Stimulated activated CD4-positive, alpha-beta T cell treated with anti-CD3 and anti-CD28 coated beads, Interleukin-2, amount 100 ng/mL, for 24 hours (primary cell): ENCODE measurements around the gene SSTR4.
"Not testable (repeated sequence)": the region's sequence is repeated elsewhere in the genome, so short reads cannot be mapped to it uniquely, and the experiment has no call there.

Experiments used
- DNase-seq, 2 donors: peaks; one replicate each; pipeline ENCODE4 v3.0.0-alpha.2; 2020

Gene SSTR4, protein sequence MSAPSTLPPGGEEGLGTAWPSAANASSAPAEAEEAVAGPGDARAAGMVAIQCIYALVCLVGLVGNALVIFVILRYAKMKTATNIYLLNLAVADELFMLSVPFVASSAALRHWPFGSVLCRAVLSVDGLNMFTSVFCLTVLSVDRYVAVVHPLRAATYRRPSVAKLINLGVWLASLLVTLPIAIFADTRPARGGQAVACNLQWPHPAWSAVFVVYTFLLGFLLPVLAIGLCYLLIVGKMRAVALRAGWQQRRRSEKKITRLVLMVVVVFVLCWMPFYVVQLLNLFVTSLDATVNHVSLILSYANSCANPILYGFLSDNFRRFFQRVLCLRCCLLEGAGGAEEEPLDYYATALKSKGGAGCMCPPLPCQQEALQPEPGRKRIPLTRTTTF

DNA sequence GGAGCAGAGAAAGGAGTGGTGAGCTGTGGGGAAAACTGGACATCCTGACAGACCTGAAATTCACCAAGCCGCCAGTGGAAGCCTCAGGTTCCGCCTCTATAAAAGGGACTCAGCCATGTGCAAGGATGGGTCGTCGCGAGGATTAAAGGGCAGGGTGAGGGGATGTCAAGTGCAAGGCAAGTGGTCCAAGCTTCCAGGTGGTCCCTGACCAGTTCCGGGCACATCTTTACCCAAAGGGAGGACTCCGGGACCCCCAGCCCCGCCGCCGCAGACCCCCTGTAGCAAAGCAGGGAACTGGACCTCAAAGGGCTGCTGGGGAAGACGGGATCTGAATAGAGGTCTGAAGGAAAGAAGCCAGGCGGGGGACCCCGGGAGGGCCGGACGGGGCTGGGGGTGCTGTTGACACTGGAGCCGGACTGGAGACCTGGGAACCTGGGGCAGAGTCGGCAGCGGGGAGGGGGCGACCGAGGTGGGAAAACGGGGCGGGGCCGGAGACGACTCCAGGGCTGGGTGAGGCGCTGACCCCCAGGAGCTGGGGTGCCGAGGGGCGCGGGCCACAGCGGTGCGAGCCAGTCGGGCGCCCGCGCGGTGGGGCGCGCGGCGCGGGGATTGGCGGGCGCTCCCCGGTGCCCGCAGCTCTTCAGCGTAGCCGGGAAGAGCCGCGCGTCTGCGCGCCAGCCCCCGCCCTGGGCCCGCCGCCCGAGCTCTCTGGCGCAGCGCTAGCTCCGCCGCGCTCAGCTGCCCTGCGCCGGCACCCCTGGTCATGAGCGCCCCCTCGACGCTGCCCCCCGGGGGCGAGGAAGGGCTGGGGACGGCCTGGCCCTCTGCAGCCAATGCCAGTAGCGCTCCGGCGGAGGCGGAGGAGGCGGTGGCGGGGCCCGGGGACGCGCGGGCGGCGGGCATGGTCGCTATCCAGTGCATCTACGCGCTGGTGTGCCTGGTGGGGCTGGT is at the start of gene SSTR4:
Gene SSTR4, plus strand, starts transcription at position 592 of the 951 bp plus-strand sequence. Its CDS starts 172 bp downstream, at position 764.
- DNase-seq = no peak

DNA sequence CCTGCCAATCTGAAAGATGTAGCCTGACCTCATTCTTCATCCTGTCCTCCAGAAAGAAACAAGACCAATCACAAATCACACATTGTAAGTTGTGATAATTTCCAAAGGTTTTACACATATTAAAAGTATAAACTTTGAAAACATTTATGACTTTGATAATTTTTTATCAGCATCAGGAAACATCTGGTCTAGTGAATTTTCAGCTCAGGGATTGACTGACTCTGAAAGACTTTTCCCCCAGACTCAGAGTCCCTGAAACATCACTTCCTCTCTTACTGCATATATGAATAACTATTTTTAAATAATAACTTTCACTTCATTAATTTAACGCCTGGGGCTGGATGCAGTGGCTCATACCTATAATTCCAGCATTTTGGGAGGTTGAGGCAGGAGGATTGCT is 48.5 kb upstream of the SSTR4 start:
- DNase-seq = no peak

DNA sequence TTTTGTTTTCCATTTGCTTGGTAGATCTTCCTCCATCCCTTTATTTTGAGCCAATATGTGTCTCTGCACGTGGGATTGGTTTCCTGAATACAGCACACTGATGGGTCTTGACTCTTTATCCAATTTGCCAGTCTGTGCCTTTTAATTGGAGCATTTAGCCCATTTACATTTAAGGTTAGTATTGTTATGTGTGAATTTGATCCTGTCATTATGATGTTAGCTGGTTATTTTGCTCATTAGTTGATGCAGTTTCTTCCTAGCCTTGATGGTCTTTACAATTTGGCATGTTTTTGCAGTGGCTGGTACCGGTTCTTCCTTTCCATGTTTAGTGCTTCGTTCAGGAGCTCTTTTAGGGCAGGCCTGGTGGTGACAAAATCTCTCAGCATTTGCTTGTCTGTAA is 43.7 kb upstream of the SSTR4 start:
- DNase-seq = not testable (repeated sequence)

DNA sequence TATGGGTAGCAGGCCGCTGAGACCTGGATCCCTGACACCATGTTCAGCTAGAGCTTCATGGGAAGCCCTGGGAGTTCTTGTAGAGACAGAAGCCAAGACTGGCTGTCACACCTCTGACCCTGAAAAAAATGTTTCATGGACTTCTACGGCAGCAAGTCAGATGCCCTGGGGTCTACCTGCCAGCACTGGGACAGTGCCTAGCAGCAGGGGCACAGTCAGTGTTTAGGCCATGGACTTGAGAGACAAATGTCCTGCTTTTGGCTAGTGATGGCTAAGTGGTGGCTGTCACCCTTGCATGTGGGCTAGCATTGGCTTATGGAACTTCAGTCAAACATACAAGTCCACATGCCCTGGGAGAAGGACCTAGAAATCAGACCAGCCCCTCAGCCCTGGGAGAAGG is 41.3 kb upstream of the SSTR4 start:
- DNase-seq = no peak

DNA sequence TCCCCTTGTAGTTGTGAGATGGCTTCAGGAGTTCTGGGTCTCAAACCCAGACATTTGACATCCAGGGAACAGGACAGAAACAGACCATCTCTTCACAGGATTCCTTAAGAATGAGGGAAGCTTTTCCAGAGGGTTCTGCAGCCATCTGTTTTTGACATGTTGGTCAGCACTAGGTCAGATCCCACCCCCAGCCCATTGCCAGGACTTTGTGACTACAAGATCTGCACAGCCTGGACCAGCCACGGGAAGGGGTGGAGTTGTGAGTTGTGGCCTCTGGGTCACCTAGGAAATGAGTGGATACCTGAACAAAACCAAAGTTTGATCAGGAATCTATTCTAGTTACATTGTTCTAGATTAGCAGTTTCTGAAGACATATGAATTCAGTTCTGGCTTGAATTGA is 39.2 kb upstream of the SSTR4 start:
- no peak for DNase-seq

DNA sequence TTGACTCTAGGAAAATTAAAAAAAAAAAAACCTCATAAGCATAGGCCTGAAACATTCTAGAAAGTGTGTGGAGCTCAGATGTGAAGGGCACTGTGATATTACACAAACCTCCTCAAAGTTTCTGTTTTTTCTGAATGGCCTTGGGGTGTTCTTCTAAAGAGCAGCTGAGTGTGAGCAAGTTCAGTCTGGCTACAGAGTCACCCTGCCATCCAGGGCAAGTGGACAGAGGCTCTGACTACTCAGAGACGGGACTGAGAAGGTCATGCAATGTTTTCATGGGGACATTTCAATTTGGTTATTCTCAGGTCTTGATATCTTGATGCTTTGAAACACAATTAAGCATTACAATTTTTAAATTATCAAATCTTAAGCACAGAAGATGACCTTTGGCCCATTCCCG is 36.6 kb upstream of the SSTR4 start:
- no peak for DNase-seq

DNA sequence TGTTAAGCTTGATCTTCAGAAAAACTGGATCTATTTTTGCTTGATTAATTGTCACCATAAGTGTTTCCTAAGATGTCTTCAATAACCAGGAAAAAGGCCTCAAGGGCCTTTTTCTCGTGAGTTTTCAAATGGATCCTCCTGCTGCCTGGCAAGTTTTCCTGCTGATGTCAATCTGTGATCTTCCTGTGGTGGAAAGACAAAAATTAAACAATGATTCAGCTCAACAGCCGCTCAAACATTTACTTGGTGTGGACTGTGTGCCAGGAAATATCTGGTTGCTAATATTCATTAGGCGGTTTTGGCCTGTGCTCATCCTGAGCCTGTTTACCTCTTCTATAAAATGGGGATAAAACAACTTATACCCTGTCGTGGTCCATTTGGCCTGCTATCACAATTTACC is 35.4 kb upstream of the SSTR4 start:
- DNase-seq = no peak

DNA sequence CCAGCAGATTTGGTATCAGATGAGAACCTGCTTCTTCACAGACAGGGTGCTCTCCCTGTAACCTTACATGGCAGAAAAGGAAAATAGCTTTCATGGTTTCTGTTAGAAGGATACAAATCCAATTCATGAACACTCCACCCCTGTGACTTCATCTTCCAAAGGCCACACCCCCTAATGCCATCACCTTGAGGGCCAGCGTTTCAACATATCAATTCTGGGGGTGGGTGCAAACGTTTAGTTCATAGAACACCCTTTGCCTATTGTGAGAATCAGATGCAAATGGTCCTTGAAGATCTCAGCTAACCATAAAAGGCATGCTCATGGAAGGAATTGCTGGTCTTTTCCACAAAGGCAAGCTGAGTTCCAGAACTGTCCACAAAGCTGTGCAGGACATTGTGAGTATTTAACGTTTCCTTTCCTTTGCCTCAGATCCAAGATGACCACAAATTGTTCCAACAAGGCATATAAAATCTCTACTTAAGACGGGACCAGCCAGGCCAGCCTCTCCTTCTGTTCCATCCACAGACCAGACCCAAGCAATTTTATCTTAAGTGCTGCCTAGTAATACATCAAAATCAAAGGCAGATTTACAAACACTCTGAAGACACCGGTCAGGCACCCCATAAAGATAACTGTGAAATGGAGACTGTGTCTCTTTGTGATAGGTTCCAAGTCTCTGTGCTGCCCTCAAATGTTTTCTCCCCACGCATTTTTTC is 34.7 kb upstream of the SSTR4 start:
- no peak for DNase-seq

DNA sequence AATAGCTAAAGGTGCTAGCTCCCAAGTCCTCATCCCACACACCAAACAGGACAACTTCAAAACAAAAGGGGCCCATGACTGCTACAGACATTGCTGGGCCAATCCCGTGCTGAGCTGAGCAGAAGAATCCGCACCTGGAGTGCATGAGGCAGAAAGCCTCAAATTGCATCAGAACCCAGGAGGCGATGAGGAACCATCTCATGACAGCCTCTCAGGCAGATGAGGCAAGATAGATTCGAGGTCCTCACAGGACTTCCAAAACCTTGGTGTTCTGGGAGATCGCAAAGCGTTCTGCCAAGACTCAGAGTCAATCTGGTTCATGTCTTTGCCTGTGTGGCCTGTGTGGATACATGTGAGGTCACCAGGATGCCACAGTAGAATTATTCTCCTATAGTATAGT is 32.8 kb upstream of the SSTR4 start:
- no peak for DNase-seq

DNA sequence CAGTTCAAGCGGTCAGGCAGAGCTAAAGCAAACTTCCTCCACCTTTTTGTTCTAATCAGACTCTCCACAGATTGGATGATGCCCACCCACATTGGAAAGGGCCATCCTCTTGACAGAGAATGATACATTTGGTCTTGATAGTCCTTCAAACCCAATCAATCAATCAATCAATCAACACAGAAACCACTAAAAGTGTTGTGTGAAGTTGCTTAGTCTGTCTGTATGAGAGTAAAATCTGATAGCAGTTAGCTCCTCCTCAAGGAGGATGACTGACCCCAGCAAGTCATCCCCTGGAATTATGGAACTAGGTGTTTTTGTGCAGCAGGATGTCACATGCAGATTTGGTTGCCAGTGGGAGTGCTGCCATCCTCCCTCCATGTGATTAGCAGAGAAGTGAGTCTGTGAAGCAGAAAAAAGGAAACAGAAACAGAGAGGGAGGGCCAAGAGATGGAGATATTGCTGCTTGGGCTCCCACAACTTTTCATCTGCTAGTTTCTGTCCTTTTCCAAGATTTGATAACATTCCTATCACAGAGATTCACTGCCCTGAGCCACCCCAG is 32.0 kb upstream of the SSTR4 start:
- DNase-seq = no peak

DNA sequence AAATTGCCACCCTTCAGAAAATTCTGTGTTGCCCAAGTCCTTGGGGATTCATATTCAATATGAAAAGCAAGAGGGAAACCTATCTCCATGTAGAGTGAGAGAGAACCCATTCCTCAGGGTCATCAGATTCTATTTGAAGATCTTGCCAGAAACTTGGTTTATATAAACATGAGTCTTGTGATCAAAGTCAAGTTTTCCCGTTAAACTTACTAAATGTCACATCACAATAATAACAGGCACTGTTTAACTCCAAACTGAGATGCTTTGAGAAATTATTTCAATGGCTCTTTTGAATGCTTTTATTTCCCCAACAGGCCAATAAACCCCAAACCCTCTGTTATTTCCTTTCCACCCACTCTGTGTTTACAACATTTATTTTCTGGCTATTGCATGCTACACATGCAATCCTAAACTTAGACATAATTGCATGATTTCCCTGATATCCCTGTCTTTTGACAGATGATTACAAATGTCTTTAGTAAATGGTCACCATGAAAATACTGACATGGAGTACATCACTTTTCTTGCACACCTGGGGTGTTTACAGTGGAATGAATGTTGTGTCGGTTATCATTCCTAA is 31.1 kb upstream of the SSTR4 start:
- no peak for DNase-seq

DNA sequence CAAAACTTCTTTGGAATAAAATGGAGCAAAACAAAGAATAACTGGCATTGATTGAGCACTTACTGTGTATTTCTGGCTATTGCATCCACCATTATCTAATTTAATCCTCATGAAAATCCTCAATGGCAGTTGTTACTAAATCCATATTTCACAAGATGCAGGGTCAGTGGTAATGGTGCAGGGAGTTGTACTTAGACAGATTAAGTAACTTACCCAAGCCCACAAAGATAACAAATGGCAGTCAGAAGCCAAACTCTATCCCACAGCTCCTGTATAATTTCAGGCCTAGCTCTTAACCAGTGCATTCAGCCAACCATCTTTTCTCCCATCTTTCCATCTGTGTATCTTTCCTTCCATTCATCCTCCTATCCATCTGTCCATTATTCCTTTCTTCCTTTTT is 29.3 kb upstream of the SSTR4 start:
- DNase-seq = no peak

DNA sequence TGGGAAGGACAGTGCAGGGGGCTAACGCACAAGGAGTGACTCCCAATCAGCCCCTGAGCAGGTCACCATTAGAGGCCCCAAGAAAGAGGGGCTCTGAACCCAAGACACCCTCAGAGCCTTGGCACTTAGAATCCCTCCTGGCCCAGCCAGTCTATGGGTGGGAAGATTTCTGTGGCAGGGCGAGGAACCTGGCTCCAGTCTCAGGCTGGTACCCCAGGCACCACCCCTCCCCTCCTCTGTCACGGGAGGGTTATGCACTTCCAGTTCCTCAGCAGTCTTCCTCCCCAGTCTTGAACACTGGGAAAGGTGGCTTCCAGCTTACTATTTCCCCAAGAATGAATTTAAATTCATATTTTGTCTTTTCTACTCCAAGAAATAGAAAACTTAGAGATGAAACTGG is 27.6 kb upstream of the SSTR4 start:
- no peak for DNase-seq

DNA sequence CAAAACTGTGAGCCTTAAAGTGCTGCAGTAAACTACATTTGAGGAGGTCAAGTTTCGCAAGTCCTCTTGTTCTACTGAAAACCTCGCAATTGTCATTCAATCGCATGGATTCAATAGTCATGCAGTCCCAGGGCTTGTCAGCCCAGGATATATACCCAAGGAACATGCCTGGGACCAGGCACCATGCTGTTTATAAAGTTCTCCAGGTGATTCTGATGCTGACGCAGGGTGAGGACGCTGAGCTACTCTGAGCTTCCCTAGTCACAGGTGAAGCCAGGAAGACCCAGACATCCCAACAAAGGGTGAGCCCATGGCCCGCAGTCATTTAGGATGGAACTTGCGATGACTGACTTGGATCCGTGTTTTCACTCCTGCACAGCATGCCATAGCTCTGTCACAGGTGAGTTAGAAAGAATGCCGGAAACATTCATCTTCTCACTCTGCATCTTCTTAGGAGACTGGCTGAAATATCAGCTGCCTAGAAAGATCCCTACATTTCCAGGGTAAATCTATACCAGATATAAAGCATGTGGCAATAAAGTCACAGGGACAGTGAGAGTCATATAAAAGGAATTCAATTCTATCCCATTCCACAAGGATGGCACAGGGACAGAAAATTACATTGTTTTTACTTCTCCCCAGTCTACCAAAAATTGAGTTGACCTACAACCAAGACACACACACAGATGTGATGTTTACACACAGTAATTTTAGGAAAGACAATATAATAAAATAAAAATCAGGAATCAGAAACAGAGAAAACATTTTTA is 27.0 kb upstream of the SSTR4 start:
- DNase-seq = no peak

DNA sequence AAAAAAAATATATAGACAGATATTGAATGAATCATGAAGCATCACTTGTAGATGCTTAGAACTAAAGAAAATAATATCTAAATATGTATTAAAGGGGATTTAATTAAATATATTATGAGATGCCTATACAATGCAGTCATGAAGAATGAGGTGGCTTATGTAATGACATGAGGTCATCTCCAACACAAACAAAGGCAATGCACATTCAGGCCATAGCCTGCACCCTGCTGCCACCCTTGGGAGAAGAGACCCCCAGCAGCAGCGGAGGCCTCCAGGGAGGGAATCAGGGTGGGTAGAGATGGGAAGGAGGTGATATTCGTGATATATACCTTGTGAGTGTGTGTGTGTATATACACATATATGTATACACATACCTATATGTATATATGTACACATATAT is 26.4 kb upstream of the SSTR4 start:
- no peak for DNase-seq

DNA sequence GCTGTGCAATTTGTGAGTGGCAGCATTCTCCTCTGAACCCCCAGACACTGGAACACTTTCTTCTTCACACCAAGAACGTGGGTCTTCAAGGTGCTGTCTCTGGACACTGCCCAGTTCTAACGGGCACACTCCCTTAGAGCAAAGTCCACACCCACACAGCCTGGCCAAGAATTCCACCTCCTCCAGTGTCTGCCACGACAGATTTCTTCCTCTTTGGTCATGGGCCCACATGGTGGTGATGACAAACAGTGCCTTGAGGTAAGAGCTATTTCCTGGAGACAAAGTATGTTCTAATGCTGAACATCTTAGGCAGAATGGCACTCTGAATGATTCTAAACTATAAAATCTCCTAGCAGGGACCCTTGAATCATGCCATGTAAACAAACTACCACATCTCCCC is 25.5 kb upstream of the SSTR4 start:
- DNase-seq = no peak

DNA sequence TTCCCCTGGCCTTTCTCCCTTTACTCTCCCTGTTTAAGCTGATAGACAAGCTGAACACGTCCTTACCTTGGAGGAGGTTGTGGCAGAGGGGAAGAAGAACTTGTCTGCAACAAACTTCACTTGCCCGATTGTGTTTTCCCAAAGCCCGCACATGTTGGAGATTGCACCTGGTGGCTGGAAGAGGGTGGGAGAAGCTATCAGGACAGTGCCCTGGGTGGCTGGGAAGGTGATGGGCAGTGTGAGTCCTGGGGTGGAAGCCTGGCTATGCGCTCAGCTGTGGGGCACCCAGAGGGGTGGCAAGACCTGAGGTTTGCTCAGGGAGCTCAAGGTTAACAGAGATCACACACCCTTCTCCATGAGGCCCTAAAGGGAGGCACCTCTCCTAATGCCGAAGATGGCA is 25.0 kb upstream of the SSTR4 start:
- DNase-seq = no peak

DNA sequence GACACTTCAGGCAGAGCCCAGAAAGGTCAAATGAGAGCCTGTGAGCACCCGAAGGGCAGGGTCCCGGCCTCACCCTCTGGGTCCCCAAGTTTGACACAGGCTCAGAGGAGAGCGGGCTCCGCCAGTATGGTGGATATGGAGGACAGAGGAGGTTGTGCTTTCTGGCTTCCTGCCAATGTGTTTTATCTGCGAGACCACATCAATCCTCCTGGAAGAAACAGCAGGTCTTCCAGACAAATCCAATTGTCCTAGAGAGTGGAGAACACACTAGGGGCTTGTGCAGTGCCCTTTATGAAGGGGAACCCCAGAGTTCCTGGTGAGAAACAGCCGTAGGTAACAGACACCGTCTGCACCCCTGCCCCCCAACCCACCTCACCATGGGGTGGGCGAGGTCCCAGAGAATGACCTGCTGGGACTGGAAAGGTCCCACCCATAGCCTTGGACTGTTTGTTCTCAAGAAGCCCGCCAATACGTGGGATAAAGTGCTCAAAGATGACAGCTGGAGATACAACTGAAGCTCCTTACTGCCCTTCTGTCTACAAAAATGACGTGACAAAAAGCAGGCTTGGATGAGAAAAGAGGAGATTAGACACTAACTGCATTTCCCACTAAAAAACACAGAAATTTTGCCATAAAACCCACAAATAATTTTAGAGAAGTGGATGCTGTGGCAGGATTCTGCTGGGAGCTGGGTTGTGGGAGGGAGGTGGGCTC is 23.9 kb upstream of the SSTR4 start:
- no peak for DNase-seq

DNA sequence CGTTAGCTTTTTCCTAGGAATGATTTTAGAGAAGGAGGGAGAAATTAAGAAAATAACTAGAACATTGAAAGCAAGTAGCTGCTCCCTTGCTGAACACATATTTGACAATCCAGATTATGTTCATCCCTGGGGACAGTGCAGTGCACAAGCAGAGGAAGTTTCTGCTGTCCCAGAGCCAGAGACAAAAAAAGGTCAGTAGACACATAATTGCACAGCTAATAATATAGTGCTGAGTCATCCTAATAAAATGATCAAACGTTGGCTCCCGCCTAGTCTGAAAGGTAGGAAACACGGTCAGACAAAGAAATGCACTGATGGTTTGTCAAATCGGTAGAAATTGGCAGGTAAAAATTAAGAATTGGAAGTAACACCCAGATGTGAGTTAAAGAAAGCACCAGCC is 21.7 kb upstream of the SSTR4 start:
- DNase-seq = no peak

DNA sequence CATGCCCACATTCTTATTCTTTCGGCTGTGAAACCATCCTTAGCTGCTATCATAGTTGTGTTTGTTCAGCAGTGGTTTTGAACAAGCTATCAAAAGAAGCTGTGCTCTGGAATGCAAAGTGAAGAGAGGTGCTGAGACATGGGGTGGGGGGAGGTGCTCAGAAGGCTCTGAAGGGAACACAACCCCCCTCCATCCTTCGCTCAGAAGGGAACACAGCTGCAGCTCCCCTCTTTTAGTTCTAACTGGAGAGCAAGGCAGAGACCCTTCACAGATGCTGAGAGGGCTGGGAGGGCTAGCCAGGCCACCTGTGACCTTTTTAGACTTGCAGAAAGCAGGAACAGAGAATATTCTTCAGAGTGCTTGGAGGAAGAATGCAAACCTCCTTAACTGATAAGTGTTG is 17.6 kb upstream of the SSTR4 start:
- DNase-seq = no peak

DNA sequence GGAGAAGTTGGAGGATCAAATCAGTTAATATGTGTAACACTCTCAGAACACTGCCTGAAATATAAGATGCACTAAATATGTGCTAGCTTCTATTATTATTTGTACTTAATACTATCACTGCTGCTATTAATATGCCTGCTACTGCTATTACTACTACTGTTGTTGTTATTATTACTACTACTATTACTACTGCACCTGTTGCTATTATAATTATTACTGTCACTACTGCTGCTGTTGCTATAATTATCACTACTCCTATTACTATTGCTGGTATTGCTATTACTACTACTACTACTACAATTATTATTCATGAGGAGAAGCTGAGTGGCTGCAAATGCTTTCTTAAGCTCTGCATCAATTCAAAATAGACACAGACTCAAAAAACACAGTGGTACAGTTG is 16.7 kb upstream of the SSTR4 start:
- DNase-seq = no peak
